HCT116 (cell line): ENCODE data around the gene PPARGC1A. TPM values are rescaled to one million over a fixed set of nuclear protein-coding genes. Genes with fewer than 3 reads are reported as not detected.

Experiments
- ATAC-seq: fragments of 200-7000 bp; cut with Tn5 transposase; 2 replicates; pipeline ENCODE4 v1.9.1; 2020; ENCODE audit warnings: mild to moderate bottlenecking, moderate library complexity
- BruUV-seq: library from RNA; stranded (reverse); fragments of 400-500 nt; replicated peaks from 2 replicates; lab custom pipeline; 2021; lab: Mats Ljungman, UMichigan
- CTCF ChIA-PET: fragments of 300-600 bp; sonication (Branson Sonifier 250); formaldehyde crosslinking; loops from one replicate; lab custom pipeline; 2021; ENCODE audit warnings: antibody characterized with exemption; lab: Charles Lee
- POLR2A ChIA-PET: fragments of 300-600, 350-600 bp; sonication (Branson Sonifier 250); formaldehyde crosslinking; loops from one replicate; lab custom pipeline; 2021; ENCODE audit warnings: antibody characterized with exemption; lab: Charles Lee
- RAD21 ChIA-PET, 2 experiments: fragments of 300-600 bp; sonication (Branson Sonifier 250); formaldehyde crosslinking; loops; one replicate each; lab custom pipeline; 2023; ENCODE audit warnings: low total read pairs in 2 of 2; ENCODE audit not compliant: uncharacterized antibody in 2 of 2, unreplicated experiment in 2 of 2, low non-redundant PET in 1 of 2; lab: Charles Lee
- DNase-seq: peaks from one replicate; pipeline ENCODE4 v3.0.0-alpha.2; 2010; ENCODE audit warnings: low read depth, low spot score
- H2AFZ ChIP-seq: fragments of 200-600 bp; shearing (Covaris generic), sonication (generic); 2 replicates; pipeline ENCODE4 v1.6.1; 2017; ENCODE audit warnings: low read depth, mixed run types, mixed read lengths, antibody characterized with exemption, low read length; ENCODE audit not compliant: poor library complexity, severe bottlenecking
- H3K27ac ChIP-seq: 2 replicates; pipeline ENCODE4 v1.5.1; 2012; ENCODE audit warnings: low read depth, low read length
- H3K27me3 ChIP-seq: fragments of 200-600 bp; sonication (generic); 2 replicates; pipeline ENCODE4 v1.6.1; 2016; ENCODE audit warnings: mixed run types, low read length, mixed read lengths; ENCODE audit not compliant: insufficient read depth
- H3K36me3 ChIP-seq, 2 experiments: fragments of 200-500 bp in 1 of 2; fragments of 200-600 bp in 1 of 2; sonication (Bioruptor generic) in 1 of 2; sonication (generic) in 1 of 2; 2 replicates each; pipeline versions ENCODE4 v1.5.1 to v1.6.1; 2014 to 2016; ENCODE audit warnings: low read length in 2 of 2, inconsistent platforms in 1 of 2, mixed read lengths in 1 of 2, mixed run types in 1 of 2; ENCODE audit not compliant: insufficient read depth in 2 of 2, control insufficient read depth in 1 of 2
- H3K4me1 ChIP-seq, 2 experiments: fragments of 200-600 bp in 1 of 2; sonication (generic) in 1 of 2; 2 replicates each; pipeline versions ENCODE4 v1.5.1 to v1.6.1; 2012 to 2017; ENCODE audit warnings: low read length in 2 of 2, inconsistent platforms in 1 of 2, mild to moderate bottlenecking in 1 of 2, mixed read lengths in 1 of 2, mixed run types in 1 of 2, moderate library complexity in 1 of 2; ENCODE audit not compliant: insufficient read depth in 2 of 2, control insufficient read depth in 1 of 2
- H3K4me2 ChIP-seq: fragments of 200-600 bp; sonication (generic); 2 replicates; pipeline ENCODE4 v1.6.1; 2017; ENCODE audit warnings: mixed run types, low read length, mixed read lengths
- H3K4me3 ChIP-seq, 2 experiments: fragments of 200-600 bp in 1 of 2; sonication (generic) in 1 of 2; replicated peaks in 1 of 2; 2 replicates each; pipeline ENCODE4 v1.5.1; 2011 to 2016; ENCODE audit warnings: low read length in 2 of 2, control low read depth in 1 of 2, low read depth in 1 of 2, mild to moderate bottlenecking in 1 of 2, mixed read lengths in 1 of 2, mixed run types in 1 of 2
- H3K79me2 ChIP-seq: fragments of 200-600 bp; sonication (generic); 2 replicates; pipeline ENCODE4 v1.6.1; 2017; ENCODE audit warnings: mild to moderate bottlenecking, mixed run types, low read length, moderate library complexity, mixed read lengths; ENCODE audit not compliant: insufficient read depth
- H3K9ac ChIP-seq: fragments of 200-600 bp; sonication (generic); 2 replicates; pipeline ENCODE4 v1.6.1; 2016; ENCODE audit warnings: low read length, mixed read lengths
- H3K9me2 ChIP-seq: fragments of 200-600 bp; sonication (generic), shearing (Covaris generic); 2 replicates; pipeline ENCODE4 v1.6.1; 2017; ENCODE audit warnings: mixed run types, mild to moderate bottlenecking, moderate library complexity; ENCODE audit not compliant: insufficient read depth
- H3K9me3 ChIP-seq, 2 experiments: fragments of 200-500 bp in 1 of 2; fragments of 200-600 bp in 1 of 2; sonication (Bioruptor generic) in 1 of 2; sonication (generic) in 1 of 2; 2 replicates each; pipeline ENCODE4 v1.6.1; 2014 to 2017; ENCODE audit warnings: low read length in 2 of 2, mixed read lengths in 2 of 2, inconsistent platforms in 1 of 2, low read depth in 1 of 2, mild to moderate bottlenecking in 1 of 2, mixed run types in 1 of 2, moderate library complexity in 1 of 2; ENCODE audit not compliant: control insufficient read depth in 1 of 2, insufficient read depth in 1 of 2
- H4K20me1 ChIP-seq: fragments of 200-600 bp; sonication (generic), shearing (Covaris generic); 2 replicates; pipeline ENCODE4 v1.6.1; 2017; ENCODE audit warnings: mixed run types, mild to moderate bottlenecking, moderate library complexity; ENCODE audit not compliant: insufficient read depth
- ATF3 ChIP-seq: IDR thresholded peaks from 2 replicates; pipeline ENCODE4 v1.6.1; 2012
- EZH2 ChIP-seq: fragments of 200-600 bp; sonication (generic); IDR thresholded peaks from 2 replicates; pipeline ENCODE4 v1.6.1; 2017; ENCODE audit warnings: antibody characterized with exemption, mixed run types
- FOSL1 ChIP-seq: IDR thresholded peaks from 2 replicates; pipeline ENCODE4 v1.6.1; 2012; ENCODE audit warnings: low read depth
- JUND ChIP-seq: IDR thresholded peaks from 2 replicates; pipeline ENCODE4 v1.6.1; 2012
- MAX ChIP-seq: IDR thresholded peaks from 2 replicates; pipeline ENCODE4 v1.6.1; 2012
- POLR2AphosphoS5 ChIP-seq: IDR thresholded peaks from 2 replicates; pipeline ENCODE4 v1.6.1; 2011; ENCODE audit warnings: mild to moderate bottlenecking, low read depth, low read length, moderate library complexity
- ZFX ChIP-seq: fragments of 450-650 bp; IDR thresholded peaks from 2 replicates; pipeline ENCODE4 v1.6.1; 2017
- intact Hi-C: fragments of 100-400 bp; cut with micrococcal nuclease; formaldehyde crosslinking; loops from 2 replicates; pipeline ENCODE4 v1.10.0; 2022
- total RNA-seq: library from RNA; stranded (reverse); gene quantifications from one replicate; pipeline ENCODE4 v1.2.1, GENCODE V29; 2021; ENCODE audit not compliant: unreplicated experiment
- TF ChIP-seq, protein P1 (sequence below), 3 experiments: fragments of 200-600 bp in 1 of 3; sonication (generic) in 1 of 3; IDR thresholded peaks in 2 of 3; conservative IDR thresholded peaks in 1 of 3; 2 replicates each; pipeline ENCODE4 v1.5.1; 2012 to 2017; ENCODE audit warnings: low read depth in 2 of 3, low read length in 2 of 3, antibody characterized with exemption in 1 of 3, borderline replicate concordance in 1 of 3, control low read depth in 1 of 3, mild to moderate bottlenecking in 1 of 3, mixed read lengths in 1 of 3, mixed run types in 1 of 3, moderate library complexity in 1 of 3; ENCODE audit not compliant: insufficient read depth in 1 of 3
- TF ChIP-seq, protein P2 (sequence below): IDR thresholded peaks from 2 replicates; pipeline ENCODE4 v1.6.1; 2011; ENCODE audit warnings: mild to moderate bottlenecking, low read length, moderate library complexity; ENCODE audit not compliant: insufficient replicate concordance; ENCODE audit errors: extremely low read depth

PPARGC1A gene
- total RNA-seq, 1 experiment from 2014 or later: not detected

DNA sequence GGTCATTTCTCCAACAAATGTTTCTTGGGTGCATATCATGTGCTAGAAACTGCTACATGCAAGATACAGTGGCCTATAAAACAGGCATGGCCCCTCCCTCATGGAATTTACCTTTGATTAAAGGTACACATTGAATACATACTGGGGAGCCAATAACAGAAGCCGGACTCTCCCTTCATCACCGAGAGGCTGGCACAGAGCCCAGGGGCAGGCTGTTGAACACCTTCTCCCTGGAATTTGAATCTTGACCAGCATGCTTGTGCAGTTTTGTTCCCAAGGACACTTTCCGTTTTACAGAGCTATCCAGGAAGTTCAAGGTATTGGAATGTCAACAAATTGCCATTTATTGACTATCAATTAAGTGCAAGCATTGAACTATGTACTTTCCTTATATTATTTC is 33.2 kb downstream of the PPARGC1A start:
- Histone ChIP-seq H3K27me3 (no peaks in the 10 kb centered on the region), H3K4me2 (no peak overlapping the region), H3K9me3 (peaks cover 7 to 23% of the 10 kb centered on the region in 2 experiments; a peak in 2 of 4 replicates), H3K4me1 (no peaks in the 10 kb centered on the region), H3K9ac (no peak overlapping the region), H3K36me3 (no peaks in the 10 kb centered on the region), H3K4me3 (no peak overlapping the region), H2AFZ (no peak overlapping the region), H4K20me1 (no peaks in the 10 kb centered on the region), H3K79me2 (no peaks in the 10 kb centered on the region), H3K9me2 (no peaks in the 10 kb centered on the region), H3K27ac (no peak overlapping the region)
- TF ChIP-seq MAX: no peak
- no peak for TF ChIP-seq ATF3
- TF ChIP-seq ZFX: no peak
- TF ChIP-seq JUND: no peak
- TF ChIP-seq POLR2AphosphoS5: no peak
- no peak for TF ChIP-seq EZH2
- TF ChIP-seq, protein P1, sequence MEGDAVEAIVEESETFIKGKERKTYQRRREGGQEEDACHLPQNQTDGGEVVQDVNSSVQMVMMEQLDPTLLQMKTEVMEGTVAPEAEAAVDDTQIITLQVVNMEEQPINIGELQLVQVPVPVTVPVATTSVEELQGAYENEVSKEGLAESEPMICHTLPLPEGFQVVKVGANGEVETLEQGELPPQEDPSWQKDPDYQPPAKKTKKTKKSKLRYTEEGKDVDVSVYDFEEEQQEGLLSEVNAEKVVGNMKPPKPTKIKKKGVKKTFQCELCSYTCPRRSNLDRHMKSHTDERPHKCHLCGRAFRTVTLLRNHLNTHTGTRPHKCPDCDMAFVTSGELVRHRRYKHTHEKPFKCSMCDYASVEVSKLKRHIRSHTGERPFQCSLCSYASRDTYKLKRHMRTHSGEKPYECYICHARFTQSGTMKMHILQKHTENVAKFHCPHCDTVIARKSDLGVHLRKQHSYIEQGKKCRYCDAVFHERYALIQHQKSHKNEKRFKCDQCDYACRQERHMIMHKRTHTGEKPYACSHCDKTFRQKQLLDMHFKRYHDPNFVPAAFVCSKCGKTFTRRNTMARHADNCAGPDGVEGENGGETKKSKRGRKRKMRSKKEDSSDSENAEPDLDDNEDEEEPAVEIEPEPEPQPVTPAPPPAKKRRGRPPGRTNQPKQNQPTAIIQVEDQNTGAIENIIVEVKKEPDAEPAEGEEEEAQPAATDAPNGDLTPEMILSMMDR (IDR thresholded peaks at IDR 0.05 in 2 of 3, conservative IDR thresholded peaks at IDR 0.05 in 1 of 3; ENCODE audit: borderline replicate concordance in 1 of 3, insufficient read depth in 1 of 3, low read depth in 2 of 3, low read length in 2 of 3): no peak
- TF ChIP-seq, protein P2, sequence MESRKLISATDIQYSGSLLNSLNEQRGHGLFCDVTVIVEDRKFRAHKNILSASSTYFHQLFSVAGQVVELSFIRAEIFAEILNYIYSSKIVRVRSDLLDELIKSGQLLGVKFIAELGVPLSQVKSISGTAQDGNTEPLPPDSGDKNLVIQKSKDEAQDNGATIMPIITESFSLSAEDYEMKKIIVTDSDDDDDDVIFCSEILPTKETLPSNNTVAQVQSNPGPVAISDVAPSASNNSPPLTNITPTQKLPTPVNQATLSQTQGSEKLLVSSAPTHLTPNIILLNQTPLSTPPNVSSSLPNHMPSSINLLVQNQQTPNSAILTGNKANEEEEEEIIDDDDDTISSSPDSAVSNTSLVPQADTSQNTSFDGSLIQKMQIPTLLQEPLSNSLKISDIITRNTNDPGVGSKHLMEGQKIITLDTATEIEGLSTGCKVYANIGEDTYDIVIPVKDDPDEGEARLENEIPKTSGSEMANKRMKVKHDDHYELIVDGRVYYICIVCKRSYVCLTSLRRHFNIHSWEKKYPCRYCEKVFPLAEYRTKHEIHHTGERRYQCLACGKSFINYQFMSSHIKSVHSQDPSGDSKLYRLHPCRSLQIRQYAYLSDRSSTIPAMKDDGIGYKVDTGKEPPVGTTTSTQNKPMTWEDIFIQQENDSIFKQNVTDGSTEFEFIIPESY: no peak
- TF ChIP-seq FOSL1: no peak
- intact Hi-C loops: no loop called here
- ChIA-PET RAD21 (no interaction called here), POLR2A (no interaction called here), CTCF (no interaction called here)
- no TSS peak for BruUV-seq
- ATAC-seq (no peak), DNase-seq (no peak)
